Breast epithelium (tissue), 4 donors: ENCODE measurements around the gene NOSTRIN. TPM values are rescaled to one million over a fixed set of nuclear protein-coding genes. Genes with fewer than 3 reads are reported as not detected.

ENCODE experiments used
- DNase-seq, 2 donors: peaks; one replicate each; pipeline ENCODE4 v3.0.0-alpha.2; 2019; ENCODE audit warnings: low spot score in 2 of 2
- H3K27ac ChIP-seq, 2 donors: fragments of 200-600 bp; sonication (generic) in 1 of 2; one replicate each; pipeline ENCODE4 v1.5.1; 2016 to 2019; ENCODE audit warnings: mild to moderate bottlenecking in 1 of 2
- H3K27me3 ChIP-seq, 2 donors: fragments of 200-600 bp; sonication (generic) in 1 of 2; one replicate each; pipeline versions ENCODE4 v1.5.1 to v1.6.0; 2017 to 2019; ENCODE audit warnings: control low read depth in 1 of 2, mild to moderate bottlenecking in 1 of 2
- H3K36me3 ChIP-seq: fragments of 200-600 bp; one replicate; pipeline ENCODE4 v1.5.1; 2019
- H3K4me1 ChIP-seq, 2 donors: fragments of 200-600 bp; sonication (generic); one replicate each; pipeline ENCODE4 v1.5.1; 2016 to 2019; ENCODE audit warnings: control low read depth in 1 of 2
- H3K4me3 ChIP-seq, 3 donors: fragments of 200-600 bp; sonication (generic); 1 replicate in 2 of 3; 2 replicates in 1 of 3; pipeline ENCODE4 v1.5.1; 2016 to 2019; ENCODE audit warnings: mild to moderate bottlenecking in 3 of 3, moderate library complexity in 2 of 3
- H3K9me3 ChIP-seq, 2 donors: fragments of 200-600 bp; sonication (generic) in 1 of 2; one replicate each; pipeline ENCODE4 v1.5.1; 2016 to 2019; ENCODE audit warnings: control low read depth in 1 of 2
- CTCF ChIP-seq, 3 donors: fragments of 450-650 bp; IDR thresholded peaks; one replicate each; pipeline ENCODE4 v1.5.1; 2016 to 2017; ENCODE audit warnings: antibody characterized with exemption in 3 of 3, mild to moderate bottlenecking in 3 of 3, moderate library complexity in 3 of 3
- POLR2A ChIP-seq: fragments of 450-650 bp; IDR thresholded peaks from one replicate; pipeline ENCODE4 v1.6.1; 2016; ENCODE audit warnings: antibody characterized with exemption, mild to moderate bottlenecking, moderate library complexity
- POLR2AphosphoS5 ChIP-seq, 3 donors: sonication (generic); formaldehyde crosslinking; IDR thresholded peaks; one replicate each; pipeline ENCODE4 v1.6.1; 2017; ENCODE audit warnings: antibody characterized with exemption in 3 of 3
- intact Hi-C: fragments of 100-400 bp; cut with DNase I; formaldehyde crosslinking; loops from one replicate; pipeline ENCODE4 v1.15.1; 2023; ENCODE audit warnings: low total_unique reads
- total RNA-seq, 3 donors: library from RNA; depleted of rRNA; stranded (reverse); fragments of >200 nt; gene quantifications; one replicate each; pipeline ENCODE4 v1.1.0, GENCODE V29; 2016

Gene NOSTRIN
- total RNA-seq, 3 donors from 2014 or later: 35.0 to 73.7 (median 35.9) TPM

- no peaks in the 10 kb centered on the region for H3K27me3 ChIP-seq
- H3K36me3 ChIP-seq: no peaks in the 10 kb centered on the region
- DNase-seq: no peak
- H3K9me3 ChIP-seq: no peaks in the 10 kb centered on the region
- TF ChIP-seq POLR2A (no peak), POLR2AphosphoS5 (IDR thresholded peaks at IDR 0.05) (no peak), CTCF (IDR thresholded peaks at IDR 0.05) (no peak)
- H3K27ac ChIP-seq: no peak overlapping the region
- intact Hi-C loops: no loop called here
- H3K4me3 ChIP-seq: no peak overlapping the region
- no peaks in the 10 kb centered on the region for H3K4me1 ChIP-seq
Observed at GRCh38 chr2:168782271-168782670, 20.2 kb upstream of the NOSTRIN start.

- Histone ChIP-seq H3K36me3 (no peaks in the 10 kb centered on the region), H3K4me1 (no peaks in the 10 kb centered on the region), H3K27ac (no peak overlapping the region), H3K27me3 (no peaks in the 10 kb centered on the region), H3K4me3 (no peak overlapping the region), H3K9me3 (no peaks in the 10 kb centered on the region)
- no peak for DNase-seq
- no peak for TF ChIP-seq POLR2A
- TF ChIP-seq POLR2AphosphoS5 (IDR thresholded peaks at IDR 0.05): no peak
- TF ChIP-seq CTCF (IDR thresholded peaks at IDR 0.05): no peak
- intact Hi-C loops: no loop called here
Observed at GRCh38 chr2:168784993-168785392, 17.4 kb upstream of the NOSTRIN start.

GRCh38 chr2:168787098-168787781 is 15.2 kb upstream of the NOSTRIN start:
- intact Hi-C loops: no loop called here
- no peak overlapping the region for H3K4me3 ChIP-seq
- no peaks in the 10 kb centered on the region for H3K27me3 ChIP-seq
- no peaks in the 10 kb centered on the region for H3K4me1 ChIP-seq
- no peak for DNase-seq
- TF ChIP-seq POLR2AphosphoS5 (IDR thresholded peaks at IDR 0.05) (no peak), CTCF (IDR thresholded peaks at IDR 0.05) (no peak), POLR2A (no peak)
- no peaks in the 10 kb centered on the region for H3K9me3 ChIP-seq
- H3K36me3 ChIP-seq: no peaks in the 10 kb centered on the region
- no peak overlapping the region for H3K27ac ChIP-seq

- TF ChIP-seq POLR2AphosphoS5 (IDR thresholded peaks at IDR 0.05) (no peak), CTCF (IDR thresholded peaks at IDR 0.05) (no peak), POLR2A (no peak)
- no peak overlapping the region for H3K4me3 ChIP-seq
- no peak overlapping the region for H3K27ac ChIP-seq
- DNase-seq: no peak
- H3K4me1 ChIP-seq: no peaks in the 10 kb centered on the region
- no peaks in the 10 kb centered on the region for H3K36me3 ChIP-seq
- no peaks in the 10 kb centered on the region for H3K9me3 ChIP-seq
- no peaks in the 10 kb centered on the region for H3K27me3 ChIP-seq
- intact Hi-C loops: no loop called here
Observed at GRCh38 chr2:168787782-168788376, 14.6 kb upstream of the NOSTRIN start.

- Histone ChIP-seq H3K4me1 (no peaks in the 10 kb centered on the region), H3K27ac (no peak overlapping the region), H3K36me3 (no peaks in the 10 kb centered on the region), H3K27me3 (no peaks in the 10 kb centered on the region), H3K4me3 (no peak overlapping the region), H3K9me3 (no peaks in the 10 kb centered on the region)
- intact Hi-C loops: no loop called here
- no peak for TF ChIP-seq POLR2AphosphoS5 (IDR thresholded peaks at IDR 0.05)
- no peak for TF ChIP-seq POLR2A
- no peak for TF ChIP-seq CTCF (IDR thresholded peaks at IDR 0.05)
- DNase-seq: no peak
Observed at GRCh38 chr2:168789776-168790175, 12.7 kb upstream of the NOSTRIN start.
